Measurements from ENCODE around the gene ADSS1. TPM values are rescaled to one million over a fixed set of nuclear protein-coding genes. Genes with fewer than 3 reads are reported as not detected.

ADSS1 gene
- total RNA-seq, 1 experiment from 2014 or later = 0.52 TPM

DNA sequence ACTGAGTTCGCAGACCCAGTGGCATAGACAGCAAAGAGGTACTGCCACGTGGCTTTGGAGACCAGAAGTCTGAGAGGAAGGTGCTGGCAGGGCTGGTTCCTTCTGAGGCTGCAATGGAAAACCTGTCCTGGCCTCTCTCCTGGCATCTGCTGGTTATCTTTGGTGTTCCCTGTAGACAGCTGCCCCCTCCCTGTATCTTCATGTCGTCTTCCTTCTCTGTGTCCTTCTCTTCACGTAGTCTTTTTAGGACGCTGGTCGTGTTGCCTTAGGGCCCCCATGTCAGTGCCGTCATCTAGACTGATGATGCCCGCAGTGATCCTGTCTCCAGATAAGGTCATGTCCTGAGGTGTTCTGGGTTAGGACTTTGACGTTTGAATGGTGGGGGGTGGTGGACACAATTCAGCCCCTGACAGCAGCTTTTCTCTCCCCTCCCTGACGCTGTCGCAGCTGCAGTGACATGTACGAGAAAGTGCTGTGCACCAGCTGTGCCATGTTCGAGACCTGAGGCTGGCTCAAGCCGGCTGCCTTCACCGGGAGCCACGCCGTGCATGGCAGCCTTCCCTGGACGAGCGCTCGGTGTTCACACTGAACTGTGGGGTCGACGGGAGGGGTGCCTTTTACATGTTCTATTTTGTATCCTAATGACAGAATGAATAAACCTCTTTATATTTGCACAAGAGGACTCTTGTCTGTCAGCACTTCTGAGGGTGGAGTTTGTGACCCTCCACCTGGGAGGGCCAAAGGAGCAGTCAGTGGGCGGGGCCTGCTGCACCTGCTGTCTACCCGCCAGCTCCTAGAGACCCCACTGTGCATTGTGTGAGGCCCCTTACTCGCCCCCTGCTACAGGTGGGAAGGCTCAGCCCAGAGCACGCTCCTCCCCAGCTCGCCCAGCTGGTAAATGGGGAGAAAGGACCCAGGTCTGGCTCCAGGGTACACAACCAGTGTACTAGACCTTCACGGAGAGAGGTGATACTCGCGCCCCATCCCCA is 35.2 kb downstream of the ADSS1 start:
- Histone ChIP-seq H3K9me3 (ENCODE audit: low read depth, low read length, poor library complexity, severe bottlenecking) (no peaks in the 10 kb centered on the region), H3K36me3 (ENCODE audit: insufficient read depth, low read length, poor library complexity, severe bottlenecking) (peaks cover 20% of the 10 kb centered on the region), H3K27ac (ENCODE audit: low read depth, low read length, poor library complexity, severe bottlenecking) (no peak overlapping the region), H3K27me3 (replicated peaks; ENCODE audit: insufficient read depth, low read depth, low read length, poor library complexity) (no peaks in the 10 kb centered on the region), H3K4me3 (ENCODE audit: low read depth, low read length, poor library complexity, severe bottlenecking) (no peak overlapping the region), H3K4me1 (ENCODE audit: insufficient read depth, low read length, poor library complexity, severe bottlenecking) (peaks cover under 1% of the 10 kb centered on the region)
- BruUV-seq (replicated peaks) = no TSS peak
- ChIA-PET CTCF (interaction anchor here (1.1 kb wide), 1 partner anchor 9 kb away, joined by 3 read pairs; no protein-coding TSS in a partner anchor), POLR2A (ENCODE audit: low non-redundant PET) (no interaction called here)
- no peak for TF ChIP-seq CTCF (conservative IDR thresholded peaks at IDR 0.05; ENCODE audit: low read depth, low read length)
- DNase-seq (ENCODE audit: low spot score) = no peak
- intact Hi-C loops (cut with micrococcal nuclease; ENCODE audit: unreplicated experiment) = no loop called here

GRCh38 chr14:104765517-104765916 is 41.5 kb downstream of the ADSS1 start:
- POLR2A ChIA-PET (ENCODE audit: low non-redundant PET) = interaction anchor here (0.6 kb wide), 1 partner anchor 13 kb away, joined by 5 read pairs; the partner anchor contains the start of gene SIVA1
- intact Hi-C loops (cut with micrococcal nuclease; ENCODE audit: unreplicated experiment) = loop anchor here (5.0 kb wide), 1 partner anchor 282 kb away; no protein-coding TSS in a partner anchor
- no peak for TF ChIP-seq EZH2 (IDR thresholded peaks at IDR 0.05; ENCODE audit: borderline replicate concordance, low read depth, low read length, poor library complexity, severe bottlenecking)
- no TSS peak for BruUV-seq (replicated peaks)
- H3K27ac ChIP-seq (ENCODE audit: low read depth, low read length, poor library complexity, severe bottlenecking) = no peak overlapping the region
- H3K27me3 ChIP-seq (replicated peaks; ENCODE audit: insufficient read depth, low read depth, low read length, poor library complexity) = no peaks in the 10 kb centered on the region
- no peak for DNase-seq (ENCODE audit: low spot score)
- peaks cover 11% of the 10 kb centered on the region for H3K36me3 ChIP-seq (ENCODE audit: insufficient read depth, low read length, poor library complexity, severe bottlenecking)
- CTCF ChIA-PET = no interaction called here
- H3K4me1 ChIP-seq (ENCODE audit: insufficient read depth, low read length, poor library complexity, severe bottlenecking) = peaks cover 5% of the 10 kb centered on the region
- H3K4me3 ChIP-seq (ENCODE audit: low read depth, low read length, poor library complexity, severe bottlenecking) = no peak overlapping the region
- no peaks in the 10 kb centered on the region for H3K9me3 ChIP-seq (ENCODE audit: low read depth, low read length, poor library complexity, severe bottlenecking)

DNA sequence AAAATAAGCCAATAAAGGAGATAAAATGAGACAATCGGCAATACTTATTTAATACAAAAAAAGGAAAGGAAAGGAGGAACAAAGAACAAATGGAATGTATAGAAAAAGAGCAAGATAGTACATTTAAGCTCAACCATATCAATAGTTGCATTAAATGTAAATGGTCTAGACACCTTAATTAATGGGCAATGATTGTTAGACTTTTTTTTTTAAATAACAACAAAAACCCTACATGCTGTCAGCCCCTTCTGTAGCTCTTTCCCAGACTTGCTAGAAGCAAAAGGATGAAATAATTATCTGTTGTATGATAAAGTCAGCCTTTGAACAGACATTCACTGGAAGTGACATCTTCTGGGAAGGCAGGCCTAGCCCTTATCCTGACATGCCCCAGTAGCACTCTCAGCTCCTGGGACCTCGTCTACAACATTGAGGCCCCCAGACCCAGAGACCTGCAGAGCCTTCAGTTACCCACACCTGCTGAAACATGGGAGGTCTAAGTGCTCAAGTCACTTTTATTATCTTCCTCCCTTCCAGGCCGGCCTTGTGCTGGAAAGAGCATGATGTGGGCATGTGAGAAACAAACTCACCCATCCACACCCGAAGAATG is 42.3 kb downstream of the ADSS1 start:
- no peak for DNase-seq (ENCODE audit: low spot score)
- H3K4me3 ChIP-seq (ENCODE audit: low read depth, low read length, poor library complexity, severe bottlenecking) = no peak overlapping the region
- H3K4me1 ChIP-seq (ENCODE audit: insufficient read depth, low read length, poor library complexity, severe bottlenecking) = peaks cover 5% of the 10 kb centered on the region
- no peaks in the 10 kb centered on the region for H3K27me3 ChIP-seq (replicated peaks; ENCODE audit: insufficient read depth, low read depth, low read length, poor library complexity)
- TSS peak; percentile 17 for BruUV-seq (replicated peaks)
- no peak overlapping the region for H3K27ac ChIP-seq (ENCODE audit: low read depth, low read length, poor library complexity, severe bottlenecking)
- POLR2A ChIA-PET (ENCODE audit: low non-redundant PET) = interaction anchor here (0.6 kb wide), 1 partner anchor 14 kb away, joined by 3 read pairs; no protein-coding TSS in a partner anchor
- H3K36me3 ChIP-seq (ENCODE audit: insufficient read depth, low read length, poor library complexity, severe bottlenecking) = peaks cover 19% of the 10 kb centered on the region
- TF ChIP-seq EZH2 (IDR thresholded peaks at IDR 0.05; ENCODE audit: borderline replicate concordance, low read depth, low read length, poor library complexity, severe bottlenecking) (no peak), CTCF (conservative IDR thresholded peaks at IDR 0.05; ENCODE audit: low read depth, low read length) (no peak)
- H3K9me3 ChIP-seq (ENCODE audit: low read depth, low read length, poor library complexity, severe bottlenecking) = no peaks in the 10 kb centered on the region
- CTCF ChIA-PET = interaction anchor here (0.7 kb wide), 1 partner anchor 170 kb away, joined by 4 read pairs; no protein-coding TSS in a partner anchor
- intact Hi-C loops (cut with micrococcal nuclease; ENCODE audit: unreplicated experiment) = loop anchor here (5.0 kb wide), 1 partner anchor 281 kb away; no protein-coding TSS in a partner anchor
